Measurements from ENCODE around the gene AFAP1.

The AFAP1 gene

GRCh38 chr4:7713757-7714156 lies 225.9 kb downstream of the AFAP1 start:
- DNase-seq (ENCODE audit: low read depth) = no peak

DNA sequence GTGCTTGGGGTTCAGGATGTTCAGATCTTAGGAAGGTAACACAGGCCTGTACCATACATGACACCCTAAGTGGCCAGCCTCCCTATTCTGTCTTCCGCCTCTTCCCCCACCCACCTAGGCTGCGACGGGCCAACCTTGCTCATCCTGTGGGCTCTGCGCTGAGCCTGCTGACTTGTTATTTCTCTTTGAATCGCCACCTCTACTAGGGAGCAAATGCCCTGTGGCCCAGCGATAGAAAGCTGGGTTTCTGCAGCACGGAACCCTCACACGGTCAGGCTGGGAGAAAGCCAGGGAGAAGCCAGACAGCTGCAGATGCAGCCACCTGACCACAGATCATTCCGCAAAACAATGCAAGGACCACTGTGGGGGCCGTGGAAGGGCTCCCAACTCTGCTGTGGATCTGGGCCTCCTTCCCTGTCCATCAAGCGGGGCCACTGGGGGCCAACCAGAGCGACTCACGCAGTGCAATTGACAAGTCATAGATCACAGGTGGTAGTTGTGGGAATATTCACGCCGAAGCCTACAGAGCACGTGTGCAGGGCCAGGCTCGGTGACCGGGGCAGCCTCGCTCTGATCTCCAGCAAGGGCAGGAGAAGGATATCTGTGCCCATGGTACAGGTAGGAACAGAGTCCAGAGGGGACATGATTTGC lies 227.5 kb downstream of the AFAP1 start:
- no peak for DNase-seq (ENCODE audit: low read depth)

DNA sequence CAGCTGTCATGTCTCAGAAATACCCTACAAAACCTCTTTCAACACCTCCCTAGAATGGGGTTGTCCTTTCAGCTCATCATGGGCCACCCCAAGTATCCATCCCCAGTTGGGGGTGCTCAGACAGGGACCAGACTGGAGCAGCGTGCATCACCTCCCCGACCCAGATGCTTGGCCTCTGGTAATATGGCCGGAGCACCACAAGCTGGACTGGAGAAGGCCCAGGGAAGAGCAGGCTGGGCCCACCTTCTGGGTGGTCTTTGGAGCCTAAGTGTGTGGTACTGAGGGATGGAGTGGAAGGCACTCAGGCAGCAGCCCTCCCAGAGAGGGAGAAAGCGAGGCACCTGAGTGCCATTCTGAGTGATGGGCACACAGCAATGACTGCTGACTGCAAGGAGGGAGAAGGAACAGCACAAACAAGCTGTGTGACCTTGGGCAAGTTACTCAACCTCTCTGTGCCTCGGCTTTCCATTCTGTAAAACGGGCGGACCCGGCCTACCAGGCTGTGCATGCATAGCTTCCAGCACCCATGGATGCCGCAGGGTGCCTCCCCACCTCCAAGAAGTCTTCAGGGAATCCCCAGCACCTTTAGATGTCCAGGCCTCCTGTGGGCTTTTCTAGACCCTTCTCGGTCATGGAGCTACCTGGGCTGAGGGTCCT lies 228.2 kb downstream of the AFAP1 start:
- DNase-seq (ENCODE audit: low read depth) = no peak

- DNase-seq (ENCODE audit: low read depth) = no peak
These were observed 228.9 kb downstream of the AFAP1 start for GRCh38 chr4:7710576-7711306.

DNA sequence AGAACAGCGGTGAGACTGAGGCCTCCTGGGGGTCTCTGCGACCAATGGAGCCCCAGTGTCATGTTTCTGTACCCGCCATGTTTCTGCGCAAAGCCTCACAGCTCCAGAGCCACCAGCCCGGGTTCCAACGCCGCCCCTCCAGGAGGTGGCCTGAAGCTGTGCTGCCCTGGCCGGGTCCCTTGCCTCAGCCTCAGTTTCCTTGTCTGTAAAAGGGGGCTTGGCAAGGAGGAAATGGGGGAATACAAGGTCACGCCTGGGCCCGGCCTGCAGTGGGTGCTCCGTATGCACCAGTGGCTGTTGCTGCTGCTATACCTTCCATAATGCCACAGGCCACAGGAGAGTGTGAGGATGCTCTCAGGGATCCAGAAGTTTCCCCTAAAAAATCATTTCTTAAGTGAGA lies 229.5 kb downstream of the AFAP1 start:
- no peak for DNase-seq (ENCODE audit: low read depth)

GRCh38 chr4:7709431-7709830 lies 230.2 kb downstream of the AFAP1 start:
- no peak for DNase-seq (ENCODE audit: low read depth)

DNA sequence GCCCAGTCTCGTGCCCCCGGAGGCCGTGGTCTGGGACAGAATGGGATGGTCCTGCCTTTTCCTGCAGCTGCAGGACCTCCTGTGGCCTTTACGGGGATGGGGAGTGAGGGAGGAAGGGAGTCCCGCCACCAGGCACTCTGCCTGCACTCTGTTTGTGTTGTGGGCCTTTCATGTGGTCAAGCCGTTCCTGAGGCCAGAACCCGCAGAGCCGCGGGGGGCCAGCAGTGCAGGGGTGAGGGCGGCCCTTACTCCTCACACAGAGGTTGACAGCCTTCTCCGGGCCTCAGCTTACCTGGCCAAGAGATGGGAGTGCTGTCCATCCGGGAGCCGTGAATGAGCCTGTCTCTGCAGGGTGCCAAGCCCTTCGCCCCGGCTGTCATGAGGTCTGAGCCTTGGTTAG lies 230.7 kb downstream of the AFAP1 start:
- DNase-seq (ENCODE audit: low read depth) = no peak

All from stimulated activated CD8-positive, alpha-beta memory T cell treated with anti-CD3 and anti-CD28 coated beads, Interleukin-15, amount 100 ng/mL, for 24 hours (primary cell).